ENCODE results near the gene GAREM2.

DNA sequence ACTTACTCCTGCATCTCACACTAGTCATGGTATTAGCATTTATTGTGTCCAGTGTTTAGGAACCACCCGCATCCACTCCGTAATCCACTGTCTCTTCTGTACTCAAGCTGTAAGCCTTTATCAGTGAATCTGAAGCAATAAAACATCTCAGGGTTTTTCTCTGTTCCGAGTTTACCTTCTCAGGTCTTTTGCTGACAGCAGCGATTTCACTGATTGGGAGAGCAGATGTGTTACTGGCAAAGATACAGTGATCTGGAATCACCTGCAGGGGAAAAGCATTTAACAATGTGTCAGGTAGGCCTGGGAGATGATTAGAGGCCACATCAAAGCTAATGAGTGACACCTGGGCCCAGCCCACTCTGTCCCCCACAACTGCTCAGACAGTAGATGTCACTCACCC is 24.6 kb downstream of the GAREM2 start:
- TF ChIP-seq, protein P1, sequence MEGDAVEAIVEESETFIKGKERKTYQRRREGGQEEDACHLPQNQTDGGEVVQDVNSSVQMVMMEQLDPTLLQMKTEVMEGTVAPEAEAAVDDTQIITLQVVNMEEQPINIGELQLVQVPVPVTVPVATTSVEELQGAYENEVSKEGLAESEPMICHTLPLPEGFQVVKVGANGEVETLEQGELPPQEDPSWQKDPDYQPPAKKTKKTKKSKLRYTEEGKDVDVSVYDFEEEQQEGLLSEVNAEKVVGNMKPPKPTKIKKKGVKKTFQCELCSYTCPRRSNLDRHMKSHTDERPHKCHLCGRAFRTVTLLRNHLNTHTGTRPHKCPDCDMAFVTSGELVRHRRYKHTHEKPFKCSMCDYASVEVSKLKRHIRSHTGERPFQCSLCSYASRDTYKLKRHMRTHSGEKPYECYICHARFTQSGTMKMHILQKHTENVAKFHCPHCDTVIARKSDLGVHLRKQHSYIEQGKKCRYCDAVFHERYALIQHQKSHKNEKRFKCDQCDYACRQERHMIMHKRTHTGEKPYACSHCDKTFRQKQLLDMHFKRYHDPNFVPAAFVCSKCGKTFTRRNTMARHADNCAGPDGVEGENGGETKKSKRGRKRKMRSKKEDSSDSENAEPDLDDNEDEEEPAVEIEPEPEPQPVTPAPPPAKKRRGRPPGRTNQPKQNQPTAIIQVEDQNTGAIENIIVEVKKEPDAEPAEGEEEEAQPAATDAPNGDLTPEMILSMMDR (IDR thresholded peaks at IDR 0.05; ENCODE audit: low read depth, low read length) = no peak
- TF ChIP-seq EZH2phosphoT487 (IDR thresholded peaks at IDR 0.05; ENCODE audit: low read depth) = no peak

All from OCI-LY3 (cell line).